Prostate gland (tissue), 1 donor: Measurements from ENCODE around the gene SBNO1.

Source experiments
- POLR2A ChIP-seq: fragments of 450-650 bp; IDR thresholded peaks from one replicate; pipeline ENCODE4 v1.6.1; 2016; ENCODE audit warnings: antibody characterized with exemption, mild to moderate bottlenecking
- POLR2AphosphoS5 ChIP-seq: sonication (generic); formaldehyde crosslinking; IDR thresholded peaks from one replicate; pipeline ENCODE4 v1.6.1; 2017; ENCODE audit warnings: antibody characterized with exemption

- TF ChIP-seq POLR2AphosphoS5 (no peak), POLR2A (no peak)
Observed at GRCh38 chr12:123266679-123267277, 97.9 kb downstream of the SBNO1 start.
